Upper lobe of left lung (tissue), 4 donors: ENCODE measurements around the gene PAX7.

ENCODE experiments used
- CTCF ChIP-seq, 6 experiments: fragments of 450-650 bp in 4 of 6; fragments of 200-600 bp in 2 of 6; sonication (generic) in 2 of 6; IDR thresholded peaks; one replicate each; pipeline ENCODE4 v1.5.1; 2016 to 2019; ENCODE audit warnings: antibody characterized with exemption in 6 of 6
- POLR2A ChIP-seq, 4 donors: fragments of 450-650 bp; IDR thresholded peaks; one replicate each; pipeline ENCODE4 v1.5.1; 2016 to 2017; ENCODE audit warnings: antibody characterized with exemption in 4 of 4, mild to moderate bottlenecking in 2 of 4

- TF ChIP-seq POLR2A (IDR thresholded peaks at IDR 0.05) (no peak), CTCF (IDR thresholded peaks at IDR 0.05) (no peak)
These were observed 137.4 kb downstream of the PAX7 start for GRCh38 chr1:18768086-18768485.
